Osteoblast (primary cell): ENCODE results near the gene CLCNKA. TPM values are rescaled to one million over a fixed set of nuclear protein-coding genes. Genes with fewer than 3 reads are reported as not detected.
A peak's percentile ranks its signal among the peaks of the same experiment; 100 is the strongest.

ENCODE experiments used
- DNase-seq: peaks from one replicate; pipeline ENCODE4 v3.0.0; 2011; ENCODE audit warnings: low spot score, mixed read lengths; ENCODE audit not compliant: insufficient read length; ENCODE audit errors: missing footprints
- H2AFZ ChIP-seq: 2 replicates; pipeline ENCODE4 v1.6.0; 2011; ENCODE audit warnings: mild to moderate bottlenecking, low read length
- H3K27ac ChIP-seq: 2 replicates; pipeline ENCODE4 v1.5.1; 2011; ENCODE audit warnings: mild to moderate bottlenecking, low read depth, low read length, moderate library complexity
- H3K27me3 ChIP-seq: 2 replicates; pipeline ENCODE4 v1.6.0; 2012; ENCODE audit warnings: mild to moderate bottlenecking, control low read depth, inconsistent platforms, low read length, moderate library complexity; ENCODE audit not compliant: insufficient read depth
- H3K36me3 ChIP-seq: 2 replicates; pipeline ENCODE4 v1.5.1; 2011; ENCODE audit warnings: mild to moderate bottlenecking, low read length, control low read depth, moderate library complexity; ENCODE audit not compliant: insufficient read depth
- H3K4me1 ChIP-seq: 2 replicates; pipeline ENCODE4 v1.5.1; 2011; ENCODE audit warnings: mild to moderate bottlenecking, low read length, control low read depth, moderate library complexity; ENCODE audit not compliant: insufficient read depth
- H3K4me2 ChIP-seq: 2 replicates; pipeline ENCODE4 v1.6.0; 2011; ENCODE audit warnings: mild to moderate bottlenecking, low read length; ENCODE audit not compliant: insufficient read depth
- H3K4me3 ChIP-seq: fragments of 200-600 bp; sonication (generic); 3 replicates; pipeline ENCODE4 v1.5.1; 2012; ENCODE audit warnings: mild to moderate bottlenecking, low read length, inconsistent platforms; ENCODE audit not compliant: insufficient read depth
- H3K79me2 ChIP-seq: 2 replicates; pipeline ENCODE4 v1.6.0; 2012; ENCODE audit warnings: mild to moderate bottlenecking, low read length, control low read depth, inconsistent platforms; ENCODE audit not compliant: insufficient read depth
- H3K9me3 ChIP-seq: 2 replicates; pipeline ENCODE4 v1.5.1; 2011; ENCODE audit warnings: low read depth, low read length, control low read depth
- H4K20me1 ChIP-seq: 2 replicates; pipeline ENCODE4 v1.6.0; 2012; ENCODE audit warnings: mild to moderate bottlenecking, low read length, control low read depth; ENCODE audit not compliant: insufficient read depth
- total RNA-seq: library from RNA; depleted of rRNA; stranded (reverse); fragments of >200 nt; gene quantifications from 2 replicates; pipeline ENCODE4 v1.2.3, GENCODE V29; 2012
- TF ChIP-seq, protein P1 (sequence below): IDR thresholded peaks from 2 replicates; pipeline ENCODE4 v1.5.1; 2011; ENCODE audit warnings: mild to moderate bottlenecking, low read depth, low read length, moderate library complexity; ENCODE audit errors: extremely low read depth

The CLCNKA gene
- total RNA-seq, 1 donor = not detected

DNA sequence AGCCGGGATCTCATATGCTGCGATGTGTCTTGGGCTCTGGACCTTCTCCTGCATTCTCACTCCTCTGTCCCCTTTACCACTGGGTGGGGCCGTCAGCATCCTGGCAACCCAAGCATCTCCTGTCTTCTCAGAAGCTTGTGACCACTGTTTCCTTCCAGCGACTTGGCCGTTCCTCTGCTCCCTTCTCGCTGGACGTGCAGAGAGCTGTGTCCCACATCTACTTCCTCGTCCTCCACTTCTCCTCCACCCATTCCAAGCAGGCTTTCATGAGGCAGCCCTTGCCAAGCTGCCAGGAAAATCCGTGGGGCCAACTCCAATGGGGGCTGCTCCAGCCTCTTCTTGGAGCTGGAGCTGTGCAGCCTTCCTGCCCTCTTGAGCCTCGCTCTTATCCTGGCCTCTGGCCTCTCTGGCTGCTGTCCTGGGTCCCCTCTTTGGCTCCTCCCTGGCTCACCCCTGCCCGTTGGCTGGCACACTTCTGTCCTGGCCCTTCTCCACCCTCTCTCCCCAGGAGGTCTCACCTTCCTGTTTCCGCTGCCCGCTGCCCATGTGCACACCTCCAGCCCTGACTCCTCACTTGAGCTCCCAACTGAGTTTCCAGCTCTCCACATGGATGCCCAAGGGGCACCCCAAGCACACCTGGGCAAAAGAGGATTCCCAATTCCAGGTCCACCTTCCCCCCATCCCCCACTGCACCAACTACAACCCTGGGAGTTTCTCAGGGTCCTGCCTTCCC, 42.9 kb downstream of the CLCNKA start:
- Histone ChIP-seq H3K4me1 (no peaks in the 10 kb centered on the region), H3K9me3 (no peaks in the 10 kb centered on the region), H3K4me3 (no peak overlapping the region), H2AFZ (no peak overlapping the region), H3K27ac (no peak overlapping the region), H3K36me3 (no peaks in the 10 kb centered on the region), H3K27me3 (peaks cover 2% of the 10 kb centered on the region), H3K79me2 (no peaks in the 10 kb centered on the region), H4K20me1 (no peaks in the 10 kb centered on the region), H3K4me2 (no peak overlapping the region)
- TF ChIP-seq, protein P1, sequence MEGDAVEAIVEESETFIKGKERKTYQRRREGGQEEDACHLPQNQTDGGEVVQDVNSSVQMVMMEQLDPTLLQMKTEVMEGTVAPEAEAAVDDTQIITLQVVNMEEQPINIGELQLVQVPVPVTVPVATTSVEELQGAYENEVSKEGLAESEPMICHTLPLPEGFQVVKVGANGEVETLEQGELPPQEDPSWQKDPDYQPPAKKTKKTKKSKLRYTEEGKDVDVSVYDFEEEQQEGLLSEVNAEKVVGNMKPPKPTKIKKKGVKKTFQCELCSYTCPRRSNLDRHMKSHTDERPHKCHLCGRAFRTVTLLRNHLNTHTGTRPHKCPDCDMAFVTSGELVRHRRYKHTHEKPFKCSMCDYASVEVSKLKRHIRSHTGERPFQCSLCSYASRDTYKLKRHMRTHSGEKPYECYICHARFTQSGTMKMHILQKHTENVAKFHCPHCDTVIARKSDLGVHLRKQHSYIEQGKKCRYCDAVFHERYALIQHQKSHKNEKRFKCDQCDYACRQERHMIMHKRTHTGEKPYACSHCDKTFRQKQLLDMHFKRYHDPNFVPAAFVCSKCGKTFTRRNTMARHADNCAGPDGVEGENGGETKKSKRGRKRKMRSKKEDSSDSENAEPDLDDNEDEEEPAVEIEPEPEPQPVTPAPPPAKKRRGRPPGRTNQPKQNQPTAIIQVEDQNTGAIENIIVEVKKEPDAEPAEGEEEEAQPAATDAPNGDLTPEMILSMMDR = no peak
- peak; percentile 63 for DNase-seq

GRCh38 chr1:16065269-16065576, 43.4 kb downstream of the CLCNKA start:
- Histone ChIP-seq H3K36me3 (no peaks in the 10 kb centered on the region), H3K27me3 (peaks cover 2% of the 10 kb centered on the region)
- TF ChIP-seq, protein P1 = no peak

GRCh38 chr1:16066245-16066644, 44.4 kb downstream of the CLCNKA start:
- Histone ChIP-seq H3K4me1 (no peaks in the 10 kb centered on the region), H3K36me3 (no peaks in the 10 kb centered on the region), H4K20me1 (no peaks in the 10 kb centered on the region), H3K9me3 (no peaks in the 10 kb centered on the region), H3K27me3 (peaks cover 2% of the 10 kb centered on the region), H3K4me2 (no peak overlapping the region), H2AFZ (no peak overlapping the region), H3K4me3 (no peak overlapping the region), H3K27ac (no peak overlapping the region), H3K79me2 (no peaks in the 10 kb centered on the region)
- peak; percentile 35 for DNase-seq
- TF ChIP-seq, protein P1 = no peak

More at GRCh38 chr1:16065269-16065576, 43.4 kb downstream of the CLCNKA start:
- Histone ChIP-seq H3K4me1 (no peaks in the 10 kb centered on the region), H3K79me2 (no peaks in the 10 kb centered on the region), H3K4me2 (no peak overlapping the region), H3K27ac (no peak overlapping the region), H3K4me3 (no peak overlapping the region), H3K9me3 (no peaks in the 10 kb centered on the region), H2AFZ (no peak overlapping the region), H4K20me1 (no peaks in the 10 kb centered on the region)
- no peak for DNase-seq

GRCh38 chr1:16067127-16067768, 45.4 kb downstream of the CLCNKA start:
- DNase-seq = peak; percentile 86

More at GRCh38 chr1:16067127-16067768, 45.4 kb downstream of the CLCNKA start:
- Histone ChIP-seq H3K27me3 (peaks cover 2% of the 10 kb centered on the region), H3K9me3 (no peaks in the 10 kb centered on the region), H2AFZ (no peak overlapping the region), H3K4me2 (no peak overlapping the region), H3K79me2 (no peaks in the 10 kb centered on the region), H3K4me1 (no peaks in the 10 kb centered on the region), H3K36me3 (no peaks in the 10 kb centered on the region), H4K20me1 (no peaks in the 10 kb centered on the region), H3K4me3 (no peak overlapping the region), H3K27ac (no peak overlapping the region)
- TF ChIP-seq, protein P1 = no peak
